ENCODE results near the gene HIF3A. TPM values are rescaled to one million over a fixed set of nuclear protein-coding genes. Genes with fewer than 3 reads are reported as not detected.

The HIF3A gene
- total RNA-seq, 1 donor from 2014 or later: 54.2 TPM

DNA sequence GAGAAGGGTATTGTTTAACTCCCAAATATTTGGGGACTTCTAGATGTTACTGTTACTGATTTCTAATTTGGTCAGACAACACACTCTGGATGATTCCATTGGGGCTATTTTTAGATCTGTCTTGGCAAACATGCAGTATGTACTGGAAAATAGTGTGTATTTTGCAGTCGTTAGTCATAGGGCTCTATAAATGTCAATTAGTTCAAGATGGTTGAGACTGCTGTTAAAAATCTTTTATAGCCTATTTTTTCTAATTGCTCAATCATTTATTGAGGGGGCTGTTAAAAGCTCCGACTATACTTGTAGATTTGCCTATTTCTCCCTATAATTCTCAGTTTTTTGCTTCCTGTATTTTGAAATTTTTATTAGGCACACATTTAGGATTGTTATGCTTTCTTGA lies 81.4 kb downstream of the HIF3A start:
- Mint-ChIP-seq H3K36me3 (ENCODE audit: low read depth, unreplicated experiment) (peaks cover 37% of the 10 kb centered on the region), H3K4me1 (ENCODE audit: unreplicated experiment) (peaks cover 7% of the 10 kb centered on the region), H3K9me3 (ENCODE audit: unreplicated experiment) (no peaks in the 10 kb centered on the region), H3K27ac (ENCODE audit: unreplicated experiment) (no peak overlapping the region), H3K27me3 (ENCODE audit: unreplicated experiment) (peaks cover 5% of the 10 kb centered on the region), H3K4me3 (ENCODE audit: unreplicated experiment) (no peak overlapping the region)
- DNase-seq (ENCODE audit: low spot score): no peak
- TF ChIP-seq, protein P1, sequence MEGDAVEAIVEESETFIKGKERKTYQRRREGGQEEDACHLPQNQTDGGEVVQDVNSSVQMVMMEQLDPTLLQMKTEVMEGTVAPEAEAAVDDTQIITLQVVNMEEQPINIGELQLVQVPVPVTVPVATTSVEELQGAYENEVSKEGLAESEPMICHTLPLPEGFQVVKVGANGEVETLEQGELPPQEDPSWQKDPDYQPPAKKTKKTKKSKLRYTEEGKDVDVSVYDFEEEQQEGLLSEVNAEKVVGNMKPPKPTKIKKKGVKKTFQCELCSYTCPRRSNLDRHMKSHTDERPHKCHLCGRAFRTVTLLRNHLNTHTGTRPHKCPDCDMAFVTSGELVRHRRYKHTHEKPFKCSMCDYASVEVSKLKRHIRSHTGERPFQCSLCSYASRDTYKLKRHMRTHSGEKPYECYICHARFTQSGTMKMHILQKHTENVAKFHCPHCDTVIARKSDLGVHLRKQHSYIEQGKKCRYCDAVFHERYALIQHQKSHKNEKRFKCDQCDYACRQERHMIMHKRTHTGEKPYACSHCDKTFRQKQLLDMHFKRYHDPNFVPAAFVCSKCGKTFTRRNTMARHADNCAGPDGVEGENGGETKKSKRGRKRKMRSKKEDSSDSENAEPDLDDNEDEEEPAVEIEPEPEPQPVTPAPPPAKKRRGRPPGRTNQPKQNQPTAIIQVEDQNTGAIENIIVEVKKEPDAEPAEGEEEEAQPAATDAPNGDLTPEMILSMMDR (IDR thresholded peaks at IDR 0.05; ENCODE audit: unreplicated experiment): no peak

DNA sequence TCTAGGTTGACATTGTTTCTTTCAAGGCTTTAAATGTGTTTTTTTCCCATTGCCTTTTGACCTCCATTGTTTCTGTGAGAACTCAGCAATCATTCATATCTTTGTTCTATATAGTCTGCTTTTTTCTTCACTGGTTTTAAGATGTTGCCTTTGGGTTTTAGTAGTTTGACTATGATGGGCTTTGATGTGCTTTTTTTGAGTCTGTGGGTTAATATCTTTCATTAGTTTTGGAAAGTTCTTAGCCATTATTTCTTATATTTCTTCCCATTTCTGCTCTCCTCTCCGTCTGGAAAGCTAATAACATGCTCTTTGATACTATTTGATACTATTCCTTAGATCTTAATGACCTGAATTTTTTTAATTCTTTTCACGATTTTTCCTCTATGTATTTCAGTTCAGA lies 83.8 kb downstream of the HIF3A start:
- Mint-ChIP-seq H3K27me3 (ENCODE audit: unreplicated experiment) (peaks cover 8% of the 10 kb centered on the region), H3K9me3 (ENCODE audit: unreplicated experiment) (no peaks in the 10 kb centered on the region), H3K36me3 (ENCODE audit: low read depth, unreplicated experiment) (peaks cover 47% of the 10 kb centered on the region)

DNA sequence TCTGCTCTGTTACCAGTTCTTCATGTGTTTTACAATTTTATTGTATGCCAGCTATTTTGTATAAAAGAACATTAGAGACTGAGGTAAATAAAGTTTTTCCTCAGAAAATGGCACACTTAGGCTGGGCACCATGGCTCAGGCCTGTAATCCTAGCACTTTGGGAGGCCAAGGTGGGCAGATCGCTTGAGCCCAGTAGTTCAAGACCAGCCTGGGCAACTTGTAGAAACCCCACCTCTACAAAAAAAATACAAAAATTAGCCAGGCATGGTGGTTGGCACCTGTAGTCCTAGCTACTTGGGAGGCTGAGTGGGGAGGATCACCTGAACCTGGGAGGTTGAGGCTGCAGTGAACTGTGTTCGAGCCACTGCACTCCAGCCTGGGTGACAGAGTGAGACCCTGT lies 84.5 kb downstream of the HIF3A start:
- no peak for DNase-seq (ENCODE audit: low spot score)
- no peaks in the 10 kb centered on the region for H3K9me3 Mint-ChIP-seq (ENCODE audit: unreplicated experiment)

More for the DNA sequence above, 83.8 kb downstream of the HIF3A start:
- H3K27ac Mint-ChIP-seq (ENCODE audit: unreplicated experiment): no peak overlapping the region
- no peaks in the 10 kb centered on the region for H3K4me1 Mint-ChIP-seq (ENCODE audit: unreplicated experiment)
- TF ChIP-seq, protein P1 (IDR thresholded peaks at IDR 0.05; ENCODE audit: unreplicated experiment): no peak
- no peak for DNase-seq (ENCODE audit: low spot score)
- H3K4me3 Mint-ChIP-seq (ENCODE audit: unreplicated experiment): no peak overlapping the region

DNA sequence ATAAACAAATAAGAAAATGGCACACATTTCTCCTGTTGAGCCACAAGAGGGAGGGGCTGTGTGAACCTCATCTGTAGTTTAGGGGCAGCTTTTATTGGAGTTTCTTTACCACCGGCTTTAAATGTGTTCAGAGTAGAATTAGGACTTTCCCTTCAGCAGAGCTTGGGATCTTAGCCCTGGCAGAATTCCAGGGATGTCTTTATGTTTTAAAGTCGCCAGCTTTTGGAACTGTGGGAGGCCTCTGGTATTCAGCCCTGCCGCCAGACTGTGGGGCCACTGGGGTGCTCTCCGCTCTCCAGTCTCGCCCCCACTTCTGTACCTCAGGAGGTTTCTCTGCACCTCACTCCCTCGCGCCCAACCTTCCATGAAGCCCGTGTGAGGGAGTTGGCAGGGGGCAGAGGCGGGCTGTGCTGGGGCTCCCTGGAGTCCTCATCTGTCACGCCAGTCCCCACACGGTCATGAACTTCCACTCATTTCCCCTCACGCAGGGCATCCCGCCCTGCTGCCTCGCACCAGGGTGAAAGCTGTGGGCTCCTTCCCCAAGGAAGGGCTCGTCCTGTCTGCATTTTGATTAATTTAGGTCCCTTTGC lies 85.0 kb downstream of the HIF3A start:
- DNase-seq (ENCODE audit: low spot score): no peak
- no peak overlapping the region for H3K27ac Mint-ChIP-seq (ENCODE audit: unreplicated experiment)
- H3K4me1 Mint-ChIP-seq (ENCODE audit: unreplicated experiment): no peaks in the 10 kb centered on the region
- no peaks in the 10 kb centered on the region for H3K9me3 Mint-ChIP-seq (ENCODE audit: unreplicated experiment)
- TF ChIP-seq, protein P1 (IDR thresholded peaks at IDR 0.05; ENCODE audit: unreplicated experiment): no peak
- H3K27me3 Mint-ChIP-seq (ENCODE audit: unreplicated experiment): peaks cover 6% of the 10 kb centered on the region
- H3K36me3 Mint-ChIP-seq (ENCODE audit: low read depth, unreplicated experiment): peaks cover 43% of the 10 kb centered on the region
- H3K4me3 Mint-ChIP-seq (ENCODE audit: unreplicated experiment): peak overlapping the region; percentile 26

More for the DNA sequence above, 84.5 kb downstream of the HIF3A start:
- H3K4me3 Mint-ChIP-seq (ENCODE audit: unreplicated experiment): no peak overlapping the region
- peaks cover 6% of the 10 kb centered on the region for H3K27me3 Mint-ChIP-seq (ENCODE audit: unreplicated experiment)
- no peaks in the 10 kb centered on the region for H3K4me1 Mint-ChIP-seq (ENCODE audit: unreplicated experiment)
- H3K36me3 Mint-ChIP-seq (ENCODE audit: low read depth, unreplicated experiment): peaks cover 45% of the 10 kb centered on the region
- TF ChIP-seq, protein P1 (IDR thresholded peaks at IDR 0.05; ENCODE audit: unreplicated experiment): no peak
- H3K27ac Mint-ChIP-seq (ENCODE audit: unreplicated experiment): no peak overlapping the region

DNA sequence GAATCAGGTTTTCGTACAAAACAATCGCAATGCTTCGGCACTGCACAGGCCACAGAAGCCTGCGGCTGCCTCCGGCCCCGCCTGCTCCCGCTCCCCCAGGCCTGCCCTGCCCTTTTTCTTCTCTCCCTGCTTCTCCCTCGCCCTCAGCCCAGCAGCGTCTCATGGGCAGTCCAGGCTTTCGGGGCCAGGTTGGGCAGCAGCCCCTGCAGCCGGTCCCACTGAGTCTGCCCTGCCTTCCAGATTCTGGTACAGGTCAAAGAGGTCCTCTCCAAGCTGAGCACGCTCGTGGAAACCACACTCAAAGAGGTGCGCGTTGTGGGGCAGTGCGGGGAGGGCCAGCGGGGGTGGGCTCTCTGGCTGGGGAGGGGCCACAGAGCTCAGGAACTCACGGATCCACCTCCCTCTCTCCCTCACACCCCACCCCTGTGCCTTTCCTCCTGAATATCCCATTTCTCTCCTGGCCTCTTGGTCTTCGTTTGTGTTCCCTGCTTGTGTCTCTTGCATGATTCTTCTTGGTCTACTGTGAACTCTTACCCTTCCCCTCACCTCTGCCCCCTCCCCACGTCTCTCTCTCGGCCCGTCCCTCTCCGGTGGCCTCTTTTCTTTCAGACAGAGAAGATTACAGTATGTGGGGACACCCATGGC lies 86.5 kb downstream of the HIF3A start:
- Mint-ChIP-seq H3K36me3 (ENCODE audit: low read depth, unreplicated experiment) (peaks cover 50% of the 10 kb centered on the region), H3K9me3 (ENCODE audit: unreplicated experiment) (no peaks in the 10 kb centered on the region), H3K27ac (ENCODE audit: unreplicated experiment) (no peak overlapping the region), H3K4me1 (ENCODE audit: unreplicated experiment) (no peaks in the 10 kb centered on the region), H3K4me3 (ENCODE audit: unreplicated experiment) (no peak overlapping the region), H3K27me3 (ENCODE audit: unreplicated experiment) (peaks cover 11% of the 10 kb centered on the region)
- no peak for DNase-seq (ENCODE audit: low spot score)
- TF ChIP-seq, protein P1 (IDR thresholded peaks at IDR 0.05; ENCODE audit: unreplicated experiment): no peak
